GM18873 (cell line): ENCODE data around the gene TTC39C.
A peak's percentile ranks its signal among the peaks of the same experiment; 100 is the strongest.
"Not testable (repeated sequence)": the region's sequence is repeated elsewhere in the genome, so short reads cannot be mapped to it uniquely, and the experiment has no call there.

ENCODE experiments used
- ATAC-seq: cut with Tn5 transposase; IDR thresholded peaks from one replicate; pipeline ENCODE4 v1.9.1; 2021; ENCODE audit warnings: mild to moderate bottlenecking, moderate library complexity, moderate number of reproducible peaks; ENCODE audit not compliant: unreplicated experiment, low FRiP score

Gene TTC39C

DNA sequence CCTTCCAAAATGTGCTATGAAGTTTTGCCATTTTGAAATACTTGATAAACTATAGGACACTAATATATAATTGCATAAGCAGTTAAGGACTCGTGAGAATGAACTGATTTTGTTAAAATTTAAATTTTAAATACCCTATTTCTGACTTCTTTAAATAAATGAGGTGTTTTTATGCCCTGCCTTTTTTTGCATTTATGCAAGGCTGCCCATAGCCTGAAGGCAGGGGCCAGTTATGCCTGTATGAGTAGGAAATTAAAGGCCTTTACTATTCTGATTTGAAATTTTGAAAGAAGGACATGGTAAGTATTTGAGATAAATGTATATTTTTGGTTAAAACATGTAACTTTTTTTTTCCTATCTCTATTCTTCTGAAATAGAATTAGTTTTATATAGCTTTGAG is 33.7 kb downstream of the TTC39C start:
- no peak for ATAC-seq

DNA sequence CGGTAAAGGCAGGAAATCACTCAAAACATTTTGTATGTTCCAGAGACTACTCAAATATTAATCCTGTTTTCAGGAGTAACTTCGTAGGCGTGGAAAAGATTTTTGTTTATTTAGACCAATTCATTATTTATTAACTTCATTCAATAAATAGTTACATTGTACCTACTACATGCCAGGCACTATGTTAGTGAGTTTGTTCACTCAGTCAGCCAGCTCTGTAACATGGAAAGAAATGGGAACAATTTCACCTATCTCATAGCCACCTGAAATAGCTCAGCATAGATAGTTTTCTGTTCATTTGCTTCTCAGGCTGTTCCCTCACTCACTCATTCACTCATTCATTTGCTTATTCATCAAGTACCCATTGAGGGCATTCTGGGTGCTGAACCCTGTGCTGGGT is 34.6 kb downstream of the TTC39C start:
- no peak for ATAC-seq

DNA sequence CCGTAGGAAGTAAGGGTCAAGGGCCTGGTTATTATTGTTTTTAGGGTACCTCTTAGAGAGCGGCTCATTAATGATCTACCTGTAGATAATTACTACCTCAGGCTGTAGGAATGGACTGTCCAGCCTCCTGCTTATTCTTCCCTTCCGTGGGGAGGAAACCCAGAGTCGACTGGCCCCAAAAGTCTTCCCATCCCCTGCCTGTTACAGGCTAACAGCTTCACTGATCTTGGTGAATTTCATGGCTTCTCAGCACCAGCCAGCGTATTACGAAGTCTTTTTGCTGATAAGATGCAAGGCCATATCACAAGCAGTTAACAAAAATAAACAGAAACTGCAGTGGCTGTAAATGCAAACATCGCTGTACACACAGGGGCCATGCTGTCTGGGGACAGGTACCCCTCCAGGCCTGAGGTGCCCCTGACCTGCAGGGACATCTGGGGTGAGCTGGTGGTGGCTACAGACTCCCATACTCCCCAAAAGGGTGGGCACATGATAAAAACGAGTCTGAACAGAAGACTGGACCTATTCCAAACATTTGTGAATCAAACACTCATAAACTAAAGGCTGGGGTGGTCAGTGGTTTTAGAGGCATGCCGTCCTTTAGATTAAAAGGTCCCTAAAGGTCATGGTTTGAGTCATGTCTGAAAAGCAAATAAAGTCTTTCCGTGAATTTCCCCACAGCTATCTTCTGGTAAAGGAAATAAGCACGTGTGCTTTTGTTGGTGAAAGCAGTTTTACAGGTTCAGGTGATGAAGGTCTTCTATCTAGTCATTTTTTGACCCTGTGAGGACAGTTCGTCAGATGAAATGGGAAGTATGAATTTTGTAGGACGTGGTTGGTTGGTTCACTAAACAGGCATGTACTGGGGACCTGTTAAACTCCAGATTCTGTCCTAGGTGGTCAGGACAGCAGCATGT is 36.7 kb downstream of the TTC39C start:
- peak; percentile 55 for ATAC-seq

DNA sequence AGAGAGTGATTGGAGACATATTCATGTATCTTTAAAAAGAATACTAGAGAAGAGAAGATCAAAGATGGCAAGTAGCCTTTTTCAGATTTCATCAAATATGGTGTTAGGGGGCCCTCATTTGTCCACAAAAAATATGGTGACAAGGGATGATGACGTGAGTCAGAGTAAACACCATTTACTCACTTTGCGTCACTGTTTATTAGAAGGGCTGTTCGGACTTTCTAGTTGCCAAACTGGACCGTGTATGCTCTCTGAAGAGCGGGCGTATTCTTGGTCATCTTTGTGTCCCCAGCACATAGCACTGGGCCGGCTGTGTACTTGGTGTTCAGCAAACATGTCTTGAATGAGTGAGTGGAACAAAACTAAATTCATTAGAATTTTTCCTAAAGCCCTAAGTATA is 37.5 kb downstream of the TTC39C start:
- no peak for ATAC-seq

DNA sequence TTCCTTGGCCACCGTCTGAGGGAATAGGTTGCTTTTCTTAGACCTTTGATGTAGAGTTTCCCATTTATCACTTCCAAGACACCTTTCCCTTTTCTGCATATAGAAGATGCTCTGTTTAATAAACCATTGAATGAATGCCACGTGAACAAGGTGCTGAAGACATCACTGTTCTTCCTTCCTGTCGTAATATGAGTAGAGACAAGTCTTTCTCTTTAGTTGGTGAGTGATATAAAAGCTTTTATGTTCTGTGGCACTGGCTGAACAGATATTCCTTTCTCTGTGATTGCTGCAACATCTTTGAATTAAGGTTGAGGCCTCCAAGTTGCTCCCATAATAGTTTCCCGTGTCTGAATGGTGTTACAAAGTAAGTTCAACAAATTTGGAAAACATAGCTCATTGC is 38.7 kb downstream of the TTC39C start:
- ATAC-seq, result no peak

DNA sequence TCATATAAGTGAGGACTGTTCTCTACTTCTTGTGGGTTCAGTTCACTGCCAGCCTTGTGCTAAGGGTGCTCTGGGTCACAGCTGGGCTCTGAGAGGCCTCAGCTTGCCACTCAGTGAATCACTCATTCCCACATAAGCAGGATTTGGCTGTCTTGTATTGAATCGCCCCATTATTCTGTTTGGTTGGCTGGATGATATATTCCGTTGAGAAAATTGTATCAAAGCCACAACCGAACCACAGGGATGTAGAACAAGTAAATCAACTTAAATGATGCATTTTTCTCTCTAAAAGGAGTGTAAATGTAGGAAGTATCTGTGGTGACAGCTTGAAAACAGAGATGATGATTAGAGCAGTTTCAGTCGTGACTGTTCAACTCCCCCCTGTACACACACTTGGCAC is 39.6 kb downstream of the TTC39C start:
- ATAC-seq, result no peak

DNA sequence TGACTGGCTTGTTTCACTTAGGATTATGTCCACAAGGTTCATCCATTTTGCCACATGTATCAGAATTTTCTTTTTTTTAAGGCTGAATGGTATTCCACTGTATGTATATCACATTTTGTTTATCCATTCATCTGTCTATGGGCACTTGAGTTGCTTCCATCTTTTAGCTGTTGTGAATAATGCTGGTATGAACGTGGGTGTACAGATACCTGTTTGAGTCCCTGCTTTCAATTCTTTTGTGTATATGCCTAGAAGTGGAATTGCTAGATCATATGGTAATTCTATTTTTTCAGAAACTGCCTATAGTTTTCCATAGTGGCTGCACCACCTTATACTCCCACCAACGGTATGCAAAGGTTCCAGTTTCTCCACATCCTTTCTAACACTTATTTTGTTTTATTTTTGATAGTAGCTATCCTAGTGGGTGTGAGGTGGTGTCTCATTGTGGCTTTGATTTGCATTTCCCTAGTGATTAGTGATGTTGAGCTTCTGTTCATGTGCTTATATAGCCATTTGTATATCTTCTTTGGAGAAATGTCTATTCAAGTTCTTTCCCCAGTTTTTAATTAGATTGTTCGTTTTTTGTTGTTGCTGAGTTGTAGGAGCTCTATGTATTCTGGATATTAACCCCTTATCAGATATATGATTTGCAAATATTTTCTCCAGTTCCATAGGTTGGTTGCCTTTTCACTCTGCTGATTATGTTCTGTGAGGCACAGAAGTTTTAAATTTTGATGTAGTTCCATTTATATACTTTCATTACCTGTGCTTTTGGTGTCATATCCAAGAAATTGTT is 40.7 kb downstream of the TTC39C start:
- no peak for ATAC-seq

DNA sequence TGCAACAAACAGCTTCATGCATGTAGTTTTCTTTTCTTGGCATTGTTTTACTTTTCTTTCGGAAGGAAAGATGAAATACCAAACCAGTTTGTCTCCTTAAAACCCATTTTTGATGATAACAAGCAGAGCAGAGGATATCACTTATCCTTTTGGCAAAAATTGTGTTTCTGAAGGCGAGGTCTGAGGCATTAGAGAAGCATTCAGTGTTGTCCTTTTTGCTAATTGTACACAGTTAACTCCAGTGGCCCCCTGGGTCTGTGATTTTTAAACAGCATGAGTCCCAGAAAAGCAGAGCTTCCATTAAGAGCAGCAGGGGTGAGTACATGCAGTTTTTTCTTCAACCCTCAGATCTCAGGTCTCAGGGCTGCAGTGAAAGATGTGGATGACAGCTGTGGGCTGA is 41.3 kb downstream of the TTC39C start:
- ATAC-seq, result no peak

DNA sequence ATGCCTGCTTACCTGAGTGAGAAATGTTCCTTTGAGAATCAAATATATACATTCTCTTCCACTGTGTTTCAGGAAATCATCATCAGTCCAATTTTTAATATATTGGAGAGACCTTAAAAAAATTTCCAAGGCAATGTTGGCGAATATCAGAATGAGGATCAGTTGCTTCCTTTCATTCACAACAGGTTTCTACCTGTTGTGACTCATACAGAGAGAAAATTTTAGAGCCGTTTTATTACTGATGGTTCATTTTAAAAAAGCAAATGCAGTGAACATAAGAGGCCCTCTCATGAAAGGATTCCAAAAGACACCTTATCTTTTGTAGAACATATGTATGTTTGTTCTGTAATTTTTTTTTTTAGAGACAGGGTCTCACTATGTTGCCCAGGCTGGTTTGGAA is 42.0 kb downstream of the TTC39C start:
- no peak for ATAC-seq

DNA sequence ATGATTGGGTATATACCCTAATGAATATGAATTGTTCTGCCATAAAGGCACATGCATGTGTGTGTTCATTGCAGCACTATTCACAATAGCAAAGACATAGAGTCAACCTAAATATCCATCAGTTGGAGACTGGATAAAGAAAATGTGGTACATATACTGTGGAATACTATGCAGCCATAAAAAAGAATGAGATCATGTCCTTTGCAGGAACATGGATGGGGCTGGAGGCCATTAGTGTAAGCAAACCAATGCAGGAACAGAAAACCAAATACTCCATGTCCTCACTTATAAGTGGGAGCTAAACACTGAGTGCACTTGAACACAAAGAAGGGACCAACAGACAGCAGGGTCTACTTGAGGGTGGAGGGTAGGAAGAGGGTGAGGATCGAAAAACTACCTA is 43.2 kb downstream of the TTC39C start:
- no peak for ATAC-seq

DNA sequence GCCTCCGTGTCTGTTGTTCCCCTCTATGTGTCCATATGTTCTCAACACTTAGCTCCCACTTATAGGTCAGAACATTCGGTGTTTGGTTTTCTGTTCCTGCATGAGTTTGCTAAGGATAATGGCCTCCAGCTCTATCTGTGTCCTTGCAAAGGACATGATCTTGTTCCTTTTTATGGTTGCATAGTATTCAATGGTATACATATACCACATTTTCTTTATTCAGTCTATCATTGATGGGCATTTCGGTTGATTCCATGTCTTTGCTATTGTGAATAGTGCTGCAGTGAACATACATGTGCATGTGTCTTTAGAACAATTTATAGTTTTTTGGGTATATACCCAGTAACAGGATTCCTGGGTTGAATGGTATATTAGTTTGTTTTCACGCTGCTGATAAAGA is 44.8 kb downstream of the TTC39C start:
- ATAC-seq, result not testable (repeated sequence)

DNA sequence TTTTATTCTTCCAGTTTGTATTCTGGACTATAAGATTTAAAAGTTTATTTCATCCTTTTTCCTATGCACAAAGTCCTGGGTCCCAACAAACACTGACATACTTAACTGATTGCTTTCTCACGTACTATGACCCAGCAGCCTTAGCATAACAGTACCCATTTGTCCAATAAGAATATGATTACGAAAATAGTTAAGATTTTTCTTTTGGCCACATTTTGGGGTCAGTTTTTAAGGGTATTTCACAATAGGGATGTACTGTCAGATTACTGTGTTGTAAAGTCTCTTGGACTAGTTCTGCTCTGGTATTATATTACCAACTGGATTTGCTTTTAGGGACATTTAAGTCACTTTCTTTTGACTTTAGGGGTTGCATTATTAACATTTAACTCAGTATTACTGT is 46.1 kb downstream of the TTC39C start:
- ATAC-seq, result no peak

DNA sequence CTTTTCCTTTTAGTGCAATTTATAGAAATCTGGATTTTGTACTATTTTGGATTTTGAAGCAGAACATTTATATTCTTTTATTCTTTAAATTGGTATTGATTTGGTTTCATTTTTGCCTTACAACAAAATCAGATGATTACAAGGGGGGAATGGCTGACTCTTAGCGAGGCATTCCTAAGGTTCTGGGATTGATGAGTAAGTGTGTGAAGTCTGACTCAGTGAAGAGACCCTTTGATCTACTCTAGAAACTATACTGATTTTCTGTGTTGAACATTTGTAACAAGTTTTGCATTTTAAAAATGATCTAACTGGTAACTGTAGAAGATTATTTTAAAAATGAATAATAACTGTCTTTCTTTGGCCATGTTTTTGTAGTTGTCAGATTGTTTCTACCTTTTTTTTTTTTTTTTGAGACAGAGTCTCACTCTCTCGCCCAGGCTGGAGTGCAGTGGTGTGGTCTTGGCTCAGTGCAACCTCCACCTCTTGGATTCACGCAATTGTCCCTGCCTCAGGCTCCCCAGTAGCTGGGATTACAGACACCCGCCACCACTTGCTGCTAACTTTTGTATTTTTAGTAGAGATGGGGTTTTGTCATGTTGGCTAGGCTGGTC is 48.7 kb downstream of the TTC39C start:
- ATAC-seq, result no peak

DNA sequence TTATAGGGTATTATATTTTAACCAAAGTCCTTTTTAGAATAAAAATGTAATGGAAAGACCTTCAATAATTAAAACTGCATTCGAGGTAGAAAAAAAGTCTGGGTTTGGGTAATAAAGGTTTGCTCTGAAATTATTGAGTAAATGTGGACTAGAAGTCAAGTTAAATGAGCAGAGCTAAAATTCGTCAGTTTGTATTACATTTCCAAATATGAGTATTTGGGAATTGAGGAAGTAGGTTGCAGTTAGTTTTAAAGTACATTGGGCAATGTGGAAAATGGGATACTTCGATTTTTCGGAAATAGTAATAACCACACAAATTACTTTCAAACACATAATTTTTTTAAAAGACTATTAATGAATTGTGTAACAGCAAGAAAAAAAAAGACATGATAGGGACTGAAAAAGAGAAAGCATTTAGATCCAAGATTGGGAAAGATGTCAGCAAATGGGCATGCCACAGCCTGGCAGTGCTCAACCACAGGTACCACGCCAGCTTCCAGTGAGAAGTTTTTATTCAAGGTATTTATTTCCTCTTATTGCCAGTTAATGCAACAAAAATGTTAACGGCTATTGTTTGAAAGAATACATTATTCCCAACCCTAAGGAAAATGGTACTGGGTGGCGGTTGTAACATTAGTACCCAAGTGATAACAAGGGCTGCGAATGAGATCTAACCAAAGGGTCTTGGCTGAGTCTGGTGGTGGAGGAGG is 50.0 kb downstream of the TTC39C start:
- no peak for ATAC-seq

DNA sequence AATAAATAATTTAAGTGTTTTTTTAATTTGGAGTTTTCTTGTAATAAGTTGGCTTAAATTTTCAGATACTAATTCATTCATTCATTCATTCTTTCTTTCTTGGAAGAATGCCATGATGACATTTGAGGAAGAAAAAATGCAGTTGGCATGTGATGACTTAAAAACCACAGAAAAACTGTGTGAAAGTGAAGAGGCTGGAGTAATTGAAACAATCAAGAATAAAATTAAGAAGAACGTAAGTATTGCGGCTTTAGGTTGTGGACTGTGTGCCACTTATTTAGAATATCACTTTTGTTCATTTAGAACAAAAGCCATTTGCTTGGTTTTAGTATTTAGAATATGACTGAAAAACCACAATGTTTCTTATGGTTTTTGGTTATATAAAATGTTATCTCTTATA is 51.4 kb downstream of the TTC39C start:
- ATAC-seq, result no peak

DNA sequence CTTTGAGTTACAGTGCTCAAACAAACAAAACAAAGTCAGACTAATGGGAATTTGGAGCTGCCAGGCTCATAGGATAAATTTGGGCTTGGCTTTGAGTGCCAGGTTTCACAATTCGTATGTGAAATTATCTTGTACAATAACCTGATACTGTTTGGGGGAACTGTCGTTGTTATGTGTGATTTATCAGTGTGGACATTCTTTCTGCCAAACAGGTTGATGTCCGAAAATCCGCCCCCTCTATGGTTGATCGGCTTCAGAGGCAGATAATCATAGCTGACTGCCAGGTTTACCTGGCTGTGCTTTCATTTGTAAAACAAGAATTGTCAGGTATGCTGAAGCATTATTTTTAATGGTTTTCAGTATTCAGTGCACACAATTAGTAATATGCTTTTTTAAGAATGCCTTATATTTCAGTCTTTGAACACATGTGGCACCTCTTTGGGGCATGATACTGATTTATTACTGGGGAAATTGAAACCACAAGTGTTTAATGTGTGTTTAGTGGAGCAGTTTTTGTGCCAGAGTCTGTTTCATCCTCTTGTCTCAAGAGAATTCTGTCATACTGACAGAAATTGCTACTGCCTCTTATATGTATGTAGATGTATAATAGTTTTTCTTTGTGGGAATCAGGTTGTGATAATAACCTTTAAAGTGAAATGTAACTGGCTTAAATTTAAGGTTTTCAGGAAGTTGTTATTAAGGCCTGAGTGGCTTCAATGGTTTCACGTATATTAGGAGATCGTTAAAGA is 54.6 kb downstream of the TTC39C start:
- ATAC-seq, result no peak

DNA sequence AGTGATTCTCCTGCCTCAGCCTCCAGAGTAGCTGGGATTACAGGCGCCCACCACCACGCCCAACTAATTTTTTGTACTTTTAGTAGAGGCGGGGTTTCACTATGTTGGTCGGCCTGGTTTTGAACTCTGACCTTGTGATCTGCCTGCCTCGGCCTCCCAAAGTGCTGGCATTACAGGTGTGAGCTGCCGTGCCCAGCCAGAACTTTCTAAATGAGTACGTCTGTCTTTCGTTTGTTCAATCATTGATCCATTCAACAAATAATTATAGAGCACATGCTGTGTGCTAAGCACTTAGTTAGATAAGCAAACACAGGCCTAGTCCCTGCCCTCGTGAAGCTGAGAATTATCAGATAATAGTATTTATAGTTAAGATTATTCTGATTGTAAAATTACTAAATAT is 56.5 kb downstream of the TTC39C start:
- peak; percentile 58 for ATAC-seq

DNA sequence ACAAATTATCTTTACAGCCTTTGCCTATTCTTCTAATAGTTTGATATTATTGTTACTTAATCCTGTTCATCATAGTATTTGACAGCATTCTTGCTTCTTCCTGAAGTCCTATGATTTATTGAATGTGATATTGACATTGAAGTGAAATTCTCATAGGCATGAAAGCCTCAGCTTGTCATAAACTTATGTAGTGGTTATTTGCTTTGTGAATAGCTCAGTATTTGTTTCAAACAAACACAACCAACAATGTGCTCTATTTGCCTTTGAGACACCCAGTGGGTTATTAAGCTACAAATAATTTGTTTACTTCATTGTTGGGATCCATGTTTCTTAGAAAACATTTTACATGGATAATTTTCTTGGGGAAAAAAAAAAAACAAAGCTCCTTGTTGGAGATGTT is 57.2 kb downstream of the TTC39C start:
- ATAC-seq, result no peak

DNA sequence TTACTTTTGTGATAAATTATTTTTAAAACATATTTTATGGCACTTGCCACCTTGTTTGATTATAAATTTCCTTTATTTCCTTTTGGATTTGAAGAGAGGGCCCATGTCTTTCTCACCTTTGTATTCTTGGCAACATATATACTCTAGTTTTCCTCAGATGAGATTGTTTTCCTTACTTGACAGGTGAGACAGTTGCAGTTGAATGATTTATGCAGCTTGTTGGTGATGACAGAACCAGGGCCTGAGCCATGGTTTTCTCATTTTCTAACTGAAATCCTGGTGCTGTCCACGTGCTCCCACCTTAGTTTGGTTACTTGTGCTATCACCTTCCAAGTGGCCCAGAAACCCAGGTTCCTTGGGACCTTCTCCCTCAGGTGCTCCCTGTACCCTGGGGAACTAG is 58.2 kb downstream of the TTC39C start:
- ATAC-seq, result no peak

DNA sequence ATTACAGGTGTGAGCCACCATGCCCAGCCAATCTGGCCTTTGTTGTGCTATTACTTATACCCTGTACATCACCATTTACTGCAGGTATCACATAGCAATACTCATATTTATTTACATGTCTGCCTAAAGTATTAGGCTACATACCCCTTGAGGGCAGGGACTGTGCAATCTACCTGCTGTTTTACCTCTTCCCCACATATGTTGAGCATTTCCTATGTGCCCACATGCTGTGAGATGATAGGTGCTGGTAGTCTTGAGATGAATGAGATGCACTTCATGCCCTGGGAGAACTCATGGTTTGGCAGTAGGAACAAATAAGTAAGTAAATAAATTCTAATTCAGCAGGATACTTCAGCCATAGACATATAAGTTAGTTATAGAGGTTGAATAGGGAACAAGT is 59.2 kb downstream of the TTC39C start:
- ATAC-seq, result no peak
